Erythroblast (primary cell): Measurements from ENCODE around the gene OSBPL10.

Experiments used
- GATA1 ChIP-seq: IDR thresholded peaks from 2 replicates; pipeline ENCODE4 v1.6.1; 2011; ENCODE audit warnings: low read depth, mild to moderate bottlenecking, control low read depth, low read length, moderate library complexity
- POLR2A ChIP-seq: IDR thresholded peaks from 2 replicates; pipeline ENCODE4 v1.6.1; 2011; ENCODE audit warnings: mild to moderate bottlenecking, low read length

GRCh38 chr3:32002561-32003368 is 21.7 kb upstream of the OSBPL10 start:
- TF ChIP-seq POLR2A: no peak
- no peak for TF ChIP-seq GATA1
